Cardiac fibroblast (primary cell): ENCODE data around the gene GCFC2.
"Not testable (repeated sequence)": the region's sequence is repeated elsewhere in the genome, so short reads cannot be mapped to it uniquely, and the experiment has no call there.

Source experiments
- DNase-seq, 2 donors: peaks; one replicate each; pipeline versions ENCODE4 v3.0.0 to v3.0.0-alpha.2; 2010; ENCODE audit warnings: low read depth in 2 of 2
- H3K4me3 ChIP-seq, 2 donors: replicated peaks in 1 of 2; 1 replicate in 1 of 2; 2 replicates in 1 of 2; pipeline ENCODE4 v1.5.1; 2011; ENCODE audit warnings: low read depth in 2 of 2, low read length in 2 of 2, mild to moderate bottlenecking in 2 of 2, moderate library complexity in 1 of 2
- TF ChIP-seq, protein P1 (sequence below): IDR thresholded peaks from one replicate; pipeline ENCODE4 v1.5.1; 2011; ENCODE audit warnings: low read depth, mild to moderate bottlenecking, low read length, inconsistent platforms

Gene GCFC2

DNA sequence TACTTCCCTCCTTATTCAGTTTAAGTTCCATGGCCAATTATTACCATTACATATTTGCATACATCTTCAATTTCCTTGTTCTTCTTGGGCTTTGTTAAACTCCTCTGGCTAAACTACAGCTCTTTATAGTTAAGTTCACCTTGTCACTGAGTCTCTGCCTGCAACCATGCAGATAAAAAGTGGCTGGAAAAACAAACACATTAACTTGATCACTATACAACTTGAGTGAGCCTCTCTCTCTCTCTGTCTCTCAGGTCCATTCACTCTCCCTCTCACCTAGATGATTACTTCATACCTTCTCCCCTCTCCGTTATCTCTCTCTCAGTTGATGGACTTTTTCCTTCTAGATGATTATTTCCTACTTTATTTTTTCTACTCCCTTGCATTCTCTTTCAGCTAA lies 30.3 kb downstream of the GCFC2 start:
- DNase-seq: no peak
- TF ChIP-seq, protein P1, sequence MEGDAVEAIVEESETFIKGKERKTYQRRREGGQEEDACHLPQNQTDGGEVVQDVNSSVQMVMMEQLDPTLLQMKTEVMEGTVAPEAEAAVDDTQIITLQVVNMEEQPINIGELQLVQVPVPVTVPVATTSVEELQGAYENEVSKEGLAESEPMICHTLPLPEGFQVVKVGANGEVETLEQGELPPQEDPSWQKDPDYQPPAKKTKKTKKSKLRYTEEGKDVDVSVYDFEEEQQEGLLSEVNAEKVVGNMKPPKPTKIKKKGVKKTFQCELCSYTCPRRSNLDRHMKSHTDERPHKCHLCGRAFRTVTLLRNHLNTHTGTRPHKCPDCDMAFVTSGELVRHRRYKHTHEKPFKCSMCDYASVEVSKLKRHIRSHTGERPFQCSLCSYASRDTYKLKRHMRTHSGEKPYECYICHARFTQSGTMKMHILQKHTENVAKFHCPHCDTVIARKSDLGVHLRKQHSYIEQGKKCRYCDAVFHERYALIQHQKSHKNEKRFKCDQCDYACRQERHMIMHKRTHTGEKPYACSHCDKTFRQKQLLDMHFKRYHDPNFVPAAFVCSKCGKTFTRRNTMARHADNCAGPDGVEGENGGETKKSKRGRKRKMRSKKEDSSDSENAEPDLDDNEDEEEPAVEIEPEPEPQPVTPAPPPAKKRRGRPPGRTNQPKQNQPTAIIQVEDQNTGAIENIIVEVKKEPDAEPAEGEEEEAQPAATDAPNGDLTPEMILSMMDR: no peak
- no peak overlapping the region for H3K4me3 ChIP-seq

DNA sequence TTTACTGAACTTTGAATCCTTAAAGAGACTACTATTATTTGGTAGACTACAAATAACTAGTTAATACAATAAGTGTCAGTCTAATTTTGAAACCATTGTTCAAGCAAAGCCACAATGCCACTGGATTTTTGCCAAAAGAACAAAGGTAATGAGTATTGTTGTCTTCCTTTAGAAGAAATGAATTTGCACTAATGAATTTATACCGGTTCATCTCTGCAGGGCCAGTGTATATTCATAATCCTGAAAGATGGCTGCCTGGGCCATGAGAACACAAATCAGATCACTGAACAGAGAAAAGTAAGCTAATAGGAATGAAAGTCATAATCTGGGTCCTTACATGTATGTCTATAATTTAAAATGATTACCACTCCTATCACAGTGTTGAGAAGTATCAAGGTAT lies 31.2 kb downstream of the GCFC2 start:
- no peak for DNase-seq
- TF ChIP-seq, protein P1: no peak
- no peak overlapping the region for H3K4me3 ChIP-seq

DNA sequence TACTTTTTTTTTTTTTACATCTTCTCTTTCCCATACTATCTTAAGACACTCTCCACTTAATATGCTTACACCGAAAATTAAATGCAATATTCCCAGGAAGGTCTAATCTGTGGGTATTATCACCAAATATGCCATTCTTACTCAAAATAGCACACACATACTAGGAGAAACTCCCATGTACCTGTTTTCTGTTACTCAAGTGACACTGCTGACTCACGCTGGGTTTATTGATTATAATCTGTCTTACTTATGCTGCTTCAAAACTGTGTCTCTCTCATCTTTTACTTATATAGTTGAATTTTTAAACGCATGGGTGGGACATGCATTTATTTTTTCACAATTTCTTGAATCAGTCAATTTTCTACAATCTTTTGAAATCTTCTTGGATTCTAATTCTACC lies 34.3 kb downstream of the GCFC2 start:
- no peak for DNase-seq
- TF ChIP-seq, protein P1: no peak
- H3K4me3 ChIP-seq: no peak overlapping the region

DNA sequence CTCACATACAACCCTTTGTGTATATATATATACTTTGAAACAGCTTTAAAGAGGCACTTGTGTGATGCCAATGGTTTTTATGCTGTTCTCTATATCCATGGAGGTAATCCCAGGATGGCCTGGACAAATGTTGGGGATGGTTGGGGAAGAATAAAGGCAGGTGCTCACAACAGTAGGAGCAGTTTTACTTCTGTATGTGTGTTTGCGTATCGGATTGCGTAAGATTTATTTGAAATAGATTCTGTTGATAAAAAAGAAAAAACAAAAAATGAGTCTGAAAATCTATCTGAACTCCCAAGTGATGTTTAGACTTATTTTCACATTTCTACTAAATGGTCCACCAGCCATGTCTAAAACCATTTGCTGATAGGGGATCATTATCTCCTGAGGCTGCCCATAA lies 34.8 kb downstream of the GCFC2 start:
- TF ChIP-seq, protein P1: no peak
- DNase-seq: no peak
- no peak overlapping the region for H3K4me3 ChIP-seq

DNA sequence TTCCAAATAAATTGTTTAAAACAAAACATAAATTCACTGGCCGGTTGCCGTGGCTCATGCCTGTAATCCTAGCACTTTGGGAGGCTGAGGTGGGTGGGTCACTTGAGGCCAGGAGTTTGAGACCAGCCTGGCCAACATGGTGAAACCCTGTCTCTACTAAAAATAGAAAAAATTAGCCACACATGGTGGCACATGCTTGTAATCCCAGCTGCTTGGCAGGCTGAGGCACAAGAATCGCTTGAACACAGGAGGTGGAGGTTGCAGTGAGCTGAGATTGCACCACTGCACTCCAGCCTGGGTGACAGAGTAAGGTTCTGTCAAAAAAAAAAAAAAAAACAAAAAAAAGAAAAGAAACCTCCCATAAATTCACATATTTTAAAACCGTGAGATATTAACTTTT lies 35.3 kb downstream of the GCFC2 start:
- not testable (repeated sequence) for H3K4me3 ChIP-seq, DNase-seq

DNA sequence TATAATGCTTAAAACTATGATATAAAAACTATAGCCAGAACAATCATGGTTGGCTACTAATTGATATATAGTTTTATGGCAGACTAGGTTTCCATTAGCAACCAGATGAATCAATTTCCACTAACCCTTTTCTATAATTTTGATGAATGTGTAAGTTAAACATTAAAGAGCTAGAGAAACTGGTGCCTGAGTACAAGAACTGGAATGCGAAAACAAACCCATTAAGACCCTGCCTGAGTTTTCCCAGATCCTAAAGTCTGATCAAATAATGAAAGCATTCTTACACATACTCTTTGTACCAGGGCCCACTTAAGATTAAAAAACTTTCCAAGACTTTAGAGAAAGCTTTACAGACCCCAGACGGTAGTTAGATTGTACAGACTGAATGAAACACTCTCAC lies 42.8 kb downstream of the GCFC2 start:
- H3K4me3 ChIP-seq: no peak overlapping the region
- no peak for DNase-seq
- TF ChIP-seq, protein P1: no peak

DNA sequence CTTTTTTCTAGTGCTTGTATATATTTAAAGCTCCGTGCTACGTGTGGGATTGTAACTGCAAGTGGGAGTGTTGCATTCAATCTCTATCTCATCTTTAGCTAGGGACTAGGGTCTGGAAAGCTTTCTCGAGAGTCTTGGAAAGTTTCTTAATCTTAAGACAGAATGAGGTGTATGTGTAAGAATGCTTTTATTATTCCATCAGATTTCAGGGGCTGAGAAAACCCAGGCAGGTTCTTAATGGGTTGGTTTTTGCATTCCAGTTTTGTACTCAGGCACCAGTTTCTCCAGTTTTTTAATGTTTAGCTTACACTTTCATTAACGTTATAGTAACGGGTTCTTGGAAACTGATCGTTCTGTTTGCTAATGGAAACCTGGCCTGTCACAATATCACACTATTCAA lies 43.8 kb downstream of the GCFC2 start:
- TF ChIP-seq, protein P1: no peak
- H3K4me3 ChIP-seq: no peak overlapping the region
- no peak for DNase-seq

DNA sequence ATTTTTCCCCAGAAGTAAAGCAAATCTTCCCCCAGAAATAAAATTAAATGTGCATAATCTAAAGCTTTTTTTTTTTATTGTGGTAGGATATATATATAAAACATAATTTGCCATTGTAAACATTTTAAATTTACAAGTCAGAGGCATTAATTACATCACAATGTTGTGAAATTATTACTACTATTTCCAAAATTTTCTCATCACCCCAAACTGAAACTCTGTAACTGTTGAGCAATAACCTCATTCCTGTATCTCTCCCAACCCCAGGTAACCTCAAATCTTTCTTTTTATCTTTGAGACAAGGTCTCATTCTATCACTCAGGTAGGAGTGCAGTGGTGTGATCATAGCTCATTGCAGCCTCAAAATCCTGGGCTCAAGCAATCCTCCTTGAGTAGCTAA lies 52.9 kb downstream of the GCFC2 start:
- DNase-seq: no peak
- H3K4me3 ChIP-seq: no peak overlapping the region
- TF ChIP-seq, protein P1: no peak
